Caco-2 (cell line): ENCODE measurements around the gene FXYD7. TPM values are rescaled to one million over a fixed set of nuclear protein-coding genes. Genes with fewer than 3 reads are reported as not detected.

ENCODE experiments used
- BruUV-seq: library from RNA; stranded (reverse); fragments of 400-500 nt; replicated peaks from 2 replicates; lab custom pipeline; 2021; lab: Mats Ljungman, UMichigan
- CTCF ChIA-PET: fragments of 300-600 bp; sonication (Branson Sonifier 250); formaldehyde crosslinking; loops from one replicate; lab custom pipeline; 2022; ENCODE audit warnings: antibody characterized with exemption; lab: Charles Lee
- POLR2A ChIA-PET: fragments of 300-600 bp; sonication (Branson Sonifier 250); formaldehyde crosslinking; loops from one replicate; lab custom pipeline; 2022; ENCODE audit warnings: antibody characterized with exemption; lab: Charles Lee
- DNase-seq, 2 experiments: peaks; one replicate each; pipeline versions ENCODE4 v3.0.0 to v3.0.0-alpha.2; 2020 to 2022
- H3K27me3 ChIP-seq: replicated peaks from 2 replicates; pipeline ENCODE4 v1.6.0; 2011; ENCODE audit warnings: low read length; ENCODE audit not compliant: control insufficient read depth, insufficient read depth
- H3K36me3 ChIP-seq: 2 replicates; pipeline ENCODE4 v1.5.1; 2011; ENCODE audit warnings: low read length; ENCODE audit not compliant: control insufficient read depth, insufficient read depth
- H3K4me1 ChIP-seq: fragments of 250-450 bp; sonication (Bioruptor Pico); 2 replicates; pipeline ENCODE4 v1.5.1; 2020; ENCODE audit warnings: mild to moderate bottlenecking
- H3K4me3 ChIP-seq: 2 replicates; pipeline ENCODE4 v1.5.1; 2011; ENCODE audit warnings: low read depth, mild to moderate bottlenecking, control low read depth, low read length
- H3K9me3 ChIP-seq: fragments of 250-450 bp; sonication (Bioruptor Pico); 2 replicates; pipeline ENCODE4 v1.5.1; 2020; ENCODE audit warnings: mild to moderate bottlenecking, moderate library complexity
- H3K27ac Mint-ChIP-seq: one replicate; pipeline ENCODE4 v1.8.0; 2022; ENCODE audit warnings: mixed read lengths; ENCODE audit not compliant: unreplicated experiment
- H3K27me3 Mint-ChIP-seq: one replicate; pipeline ENCODE4 v1.8.0; 2022; ENCODE audit warnings: mixed read lengths; ENCODE audit not compliant: insufficient read depth, unreplicated experiment
- H3K36me3 Mint-ChIP-seq: one replicate; pipeline ENCODE4 v1.8.0; 2022; ENCODE audit warnings: mild to moderate bottlenecking, mixed read lengths; ENCODE audit not compliant: insufficient read depth, unreplicated experiment
- H3K4me1 Mint-ChIP-seq: one replicate; pipeline ENCODE4 v1.8.0; 2022; ENCODE audit warnings: low read depth, mixed read lengths; ENCODE audit not compliant: unreplicated experiment
- H3K4me3 Mint-ChIP-seq: one replicate; pipeline ENCODE4 v1.8.0; 2022; ENCODE audit warnings: mild to moderate bottlenecking, moderate library complexity, mixed read lengths; ENCODE audit not compliant: unreplicated experiment
- H3K9me3 Mint-ChIP-seq: one replicate; pipeline ENCODE4 v1.8.0; 2022; ENCODE audit warnings: mixed read lengths; ENCODE audit not compliant: unreplicated experiment
- intact Hi-C: fragments of 100-400 bp; cut with micrococcal nuclease; formaldehyde crosslinking; loops from one replicate; pipeline ENCODE4 v1.10.0; 2022; ENCODE audit not compliant: unreplicated experiment
- total RNA-seq: library from RNA; stranded (reverse); gene quantifications from 2 replicates; pipeline ENCODE4 v1.2.3, GENCODE V29; 2022
- TF ChIP-seq, protein P1 (sequence below), 2 experiments: fragments of 200-600 bp in 1 of 2; IDR thresholded peaks; 1 replicate in 1 of 2; 2 replicates in 1 of 2; pipeline versions ENCODE4 v1.5.1 to v1.8.0; 2011 to 2022; ENCODE audit warnings: antibody characterized with exemption in 1 of 2, control low read depth in 1 of 2, inconsistent platforms in 1 of 2, low read depth in 1 of 2, low read length in 1 of 2, mild to moderate bottlenecking in 1 of 2, moderate library complexity in 1 of 2; ENCODE audit not compliant: insufficient read depth in 1 of 2, severe bottlenecking in 1 of 2, unreplicated experiment in 1 of 2

Gene FXYD7
- total RNA-seq, 1 experiment from 2014 or later = not detected

DNA sequence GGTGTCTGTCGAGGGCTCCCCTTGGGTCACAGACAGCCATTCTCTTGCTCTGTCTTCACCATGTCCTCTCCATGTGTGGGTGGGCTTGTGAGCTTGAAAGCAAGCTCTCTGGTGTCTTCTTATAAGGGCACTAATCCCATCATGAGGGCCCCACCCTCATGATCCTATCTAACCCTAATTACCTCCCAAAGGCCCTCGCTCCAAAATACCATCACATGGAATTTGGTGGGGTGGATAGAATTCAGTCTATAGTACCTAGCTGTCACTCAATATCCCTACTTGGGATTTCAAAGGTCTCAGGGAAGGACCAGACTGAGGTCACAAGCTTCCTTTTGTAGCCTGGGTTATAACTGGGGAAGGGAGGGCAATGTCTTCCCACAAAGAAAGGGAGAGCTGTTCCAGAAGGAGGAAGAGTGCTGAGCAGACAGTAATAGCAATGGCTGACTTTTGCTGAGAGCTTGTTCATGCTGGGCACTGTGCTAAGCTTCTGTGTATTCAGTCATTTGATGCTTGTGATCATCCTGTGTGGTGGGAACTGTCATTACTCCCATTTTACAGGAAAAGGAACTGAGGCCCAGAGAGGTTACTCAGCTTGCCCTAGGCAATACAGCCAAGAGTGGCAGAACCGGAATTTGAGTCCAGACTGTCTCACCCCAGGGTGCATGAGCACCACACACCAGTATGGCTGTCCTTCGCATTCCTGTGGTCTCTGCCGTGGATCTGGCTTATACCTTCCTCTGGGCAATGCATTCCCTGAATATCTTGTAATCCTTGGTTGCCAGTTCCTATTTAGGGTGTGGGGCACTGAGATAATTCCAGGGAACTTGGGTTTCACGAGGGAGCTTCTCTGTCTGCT is 19.6 kb downstream of the FXYD7 start:
- Histone ChIP-seq H3K36me3 (no peaks in the 10 kb centered on the region), H3K4me1 (no peaks in the 10 kb centered on the region), H3K9me3 (peaks cover 33% of the 10 kb centered on the region), H3K27me3 (no peaks in the 10 kb centered on the region), H3K4me3 (no peak overlapping the region)
- no peak for DNase-seq
- TF ChIP-seq, protein P1, sequence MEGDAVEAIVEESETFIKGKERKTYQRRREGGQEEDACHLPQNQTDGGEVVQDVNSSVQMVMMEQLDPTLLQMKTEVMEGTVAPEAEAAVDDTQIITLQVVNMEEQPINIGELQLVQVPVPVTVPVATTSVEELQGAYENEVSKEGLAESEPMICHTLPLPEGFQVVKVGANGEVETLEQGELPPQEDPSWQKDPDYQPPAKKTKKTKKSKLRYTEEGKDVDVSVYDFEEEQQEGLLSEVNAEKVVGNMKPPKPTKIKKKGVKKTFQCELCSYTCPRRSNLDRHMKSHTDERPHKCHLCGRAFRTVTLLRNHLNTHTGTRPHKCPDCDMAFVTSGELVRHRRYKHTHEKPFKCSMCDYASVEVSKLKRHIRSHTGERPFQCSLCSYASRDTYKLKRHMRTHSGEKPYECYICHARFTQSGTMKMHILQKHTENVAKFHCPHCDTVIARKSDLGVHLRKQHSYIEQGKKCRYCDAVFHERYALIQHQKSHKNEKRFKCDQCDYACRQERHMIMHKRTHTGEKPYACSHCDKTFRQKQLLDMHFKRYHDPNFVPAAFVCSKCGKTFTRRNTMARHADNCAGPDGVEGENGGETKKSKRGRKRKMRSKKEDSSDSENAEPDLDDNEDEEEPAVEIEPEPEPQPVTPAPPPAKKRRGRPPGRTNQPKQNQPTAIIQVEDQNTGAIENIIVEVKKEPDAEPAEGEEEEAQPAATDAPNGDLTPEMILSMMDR (IDR thresholded peaks at IDR 0.05; ENCODE audit: insufficient read depth in 1 of 2, low read depth in 1 of 2, low read length in 1 of 2, severe bottlenecking in 1 of 2, unreplicated experiment in 1 of 2) = no peak
- H3K36me3 Mint-ChIP-seq = peaks cover 6% of the 10 kb centered on the region
- H3K27me3 Mint-ChIP-seq = no peaks in the 10 kb centered on the region
- H3K4me3 Mint-ChIP-seq = no peak overlapping the region
- no peaks in the 10 kb centered on the region for H3K4me1 Mint-ChIP-seq
- peaks cover 24% of the 10 kb centered on the region for H3K9me3 Mint-ChIP-seq
- intact Hi-C loops = no loop called here
- CTCF ChIA-PET = interaction anchor here (0.6 kb wide), 1 partner anchor 293 kb away, joined by 5 read pairs; no protein-coding TSS in a partner anchor
- no TSS peak for BruUV-seq
- POLR2A ChIA-PET = no interaction called here
- H3K27ac Mint-ChIP-seq = peak overlapping the region; percentile 39

DNA sequence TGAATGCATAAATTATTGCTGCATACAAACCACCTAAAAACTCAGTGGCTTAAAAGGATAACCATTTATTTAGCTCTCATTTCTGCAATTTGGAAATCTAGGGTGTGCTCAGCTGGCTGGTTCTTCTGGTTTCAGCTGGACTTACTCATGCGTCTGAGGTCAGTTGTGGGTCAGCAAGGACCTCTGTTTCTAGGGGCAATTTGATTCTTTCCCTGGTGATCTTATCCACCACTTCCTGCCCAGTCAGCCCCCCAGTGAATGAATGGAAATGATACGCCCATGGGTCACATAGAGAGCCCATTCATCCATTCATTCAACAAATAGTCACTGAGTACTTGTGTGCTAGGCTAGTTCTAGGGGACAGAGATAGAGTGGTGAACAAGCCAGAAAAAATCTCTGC is 21.4 kb downstream of the FXYD7 start:
- H3K9me3 Mint-ChIP-seq = peaks cover 24% of the 10 kb centered on the region
- H3K4me3 ChIP-seq = no peak overlapping the region
- H3K9me3 ChIP-seq = peaks cover 33% of the 10 kb centered on the region
- ChIA-PET CTCF (no interaction called here), POLR2A (no interaction called here)
- peaks cover 6% of the 10 kb centered on the region for H3K36me3 Mint-ChIP-seq
- intact Hi-C loops = no loop called here
- TF ChIP-seq, protein P1 (IDR thresholded peaks at IDR 0.05; ENCODE audit: insufficient read depth in 1 of 2, low read depth in 1 of 2, low read length in 1 of 2, severe bottlenecking in 1 of 2, unreplicated experiment in 1 of 2) = no peak
- H3K4me3 Mint-ChIP-seq = no peak overlapping the region
- no peak overlapping the region for H3K27ac Mint-ChIP-seq
- no peaks in the 10 kb centered on the region for H3K27me3 ChIP-seq
- H3K27me3 Mint-ChIP-seq = no peaks in the 10 kb centered on the region
- BruUV-seq = no TSS peak
- DNase-seq = no peak
- no peaks in the 10 kb centered on the region for H3K4me1 ChIP-seq
- no peaks in the 10 kb centered on the region for H3K36me3 ChIP-seq
- no peaks in the 10 kb centered on the region for H3K4me1 Mint-ChIP-seq

DNA sequence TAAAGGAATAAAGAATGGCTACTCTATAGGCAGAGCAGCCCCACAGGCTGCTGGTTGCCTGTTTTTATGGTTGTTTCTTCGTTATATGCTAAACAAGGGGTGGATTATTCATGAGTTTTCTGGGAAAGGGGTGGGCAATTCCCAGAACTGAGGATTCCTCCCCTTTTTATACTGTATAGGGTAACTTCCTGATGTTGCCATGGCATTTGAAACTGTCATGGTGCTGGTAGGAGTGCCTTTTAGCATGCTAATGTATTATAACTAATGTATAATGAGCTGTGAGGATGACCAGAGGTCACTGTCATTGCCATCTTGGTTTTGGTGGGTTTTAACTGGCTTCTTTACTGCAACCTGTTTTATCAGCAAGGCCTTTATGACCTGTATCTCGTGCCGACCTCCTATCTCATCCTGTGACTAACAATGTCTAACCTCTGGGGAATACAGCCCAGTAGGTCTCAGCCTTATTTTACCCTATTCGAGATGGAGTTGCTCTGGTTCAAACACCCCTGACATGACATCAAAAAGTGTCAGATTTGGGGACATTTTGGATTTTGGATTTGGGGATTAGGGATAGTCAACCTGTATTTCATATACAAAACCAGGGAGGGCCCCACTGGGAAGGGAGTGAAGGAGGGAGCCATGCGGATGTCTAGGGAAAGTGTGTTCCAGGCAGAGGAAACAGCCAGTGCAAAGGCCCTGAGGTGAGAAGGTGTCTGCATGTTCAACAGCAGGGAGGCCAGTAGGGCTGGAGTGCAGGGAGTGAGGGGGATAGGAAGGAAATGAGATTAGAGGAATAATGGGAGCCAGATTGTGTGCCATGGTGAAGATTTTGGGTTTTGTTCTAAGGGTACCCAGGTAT is 22.4 kb downstream of the FXYD7 start:
- H3K9me3 ChIP-seq = peaks cover 33% of the 10 kb centered on the region
- ChIA-PET CTCF (no interaction called here), POLR2A (no interaction called here)
- intact Hi-C loops = no loop called here
- BruUV-seq = no TSS peak
- no peaks in the 10 kb centered on the region for H3K4me1 ChIP-seq
- no peak for DNase-seq
- H3K27me3 ChIP-seq = no peaks in the 10 kb centered on the region
- H3K4me1 Mint-ChIP-seq = no peaks in the 10 kb centered on the region
- H3K4me3 Mint-ChIP-seq = no peak overlapping the region
- H3K27ac Mint-ChIP-seq = no peak overlapping the region
- H3K4me3 ChIP-seq = no peak overlapping the region
- no peaks in the 10 kb centered on the region for H3K27me3 Mint-ChIP-seq
- peaks cover 24% of the 10 kb centered on the region for H3K9me3 Mint-ChIP-seq
- TF ChIP-seq, protein P1 (IDR thresholded peaks at IDR 0.05; ENCODE audit: insufficient read depth in 1 of 2, low read depth in 1 of 2, low read length in 1 of 2, severe bottlenecking in 1 of 2, unreplicated experiment in 1 of 2) = no peak
- no peaks in the 10 kb centered on the region for H3K36me3 ChIP-seq
- peaks cover 6% of the 10 kb centered on the region for H3K36me3 Mint-ChIP-seq
